Progenitor cell of endocrine pancreas (in vitro differentiated cells): ENCODE measurements around the gene MINAR1. TPM values are rescaled to one million over a fixed set of nuclear protein-coding genes. Genes with fewer than 3 reads are reported as not detected.

Source experiments
- DNase-seq: peaks from one replicate; pipeline ENCODE4 v3.0.0; 2021; ENCODE audit warnings: low spot score; ENCODE audit not compliant: unreplicated experiment
- H3K27ac Mint-ChIP-seq: 2 replicates; pipeline ENCODE4 v1.8.0; 2021; ENCODE audit warnings: mild to moderate bottlenecking, moderate library complexity, mixed read lengths
- H3K27me3 Mint-ChIP-seq: 2 replicates; pipeline ENCODE4 v1.8.0; 2021; ENCODE audit warnings: mixed read lengths
- H3K36me3 Mint-ChIP-seq: 2 replicates; pipeline ENCODE4 v1.8.0; 2022; ENCODE audit warnings: mixed read lengths; ENCODE audit not compliant: insufficient read depth
- H3K4me1 Mint-ChIP-seq: 2 replicates; pipeline ENCODE4 v1.8.0; 2021; ENCODE audit warnings: low read depth, mixed read lengths
- H3K4me3 Mint-ChIP-seq: 2 replicates; pipeline ENCODE4 v1.8.0; 2021; ENCODE audit warnings: low read depth, mild to moderate bottlenecking, moderate library complexity, mixed read lengths
- H3K9me3 Mint-ChIP-seq: 2 replicates; pipeline ENCODE4 v1.8.0; 2021; ENCODE audit warnings: low read depth, mixed read lengths
- total RNA-seq: library from RNA; stranded (reverse); gene quantifications from 2 replicates; pipeline ENCODE4 v1.2.1, GENCODE V29; 2021
- TF ChIP-seq, protein P1 (sequence below): fragments of 200-600 bp; sonication (generic); IDR thresholded peaks from one replicate; pipeline ENCODE4 v1.5.0; 2021; ENCODE audit warnings: antibody characterized with exemption, mild to moderate bottlenecking; ENCODE audit not compliant: unreplicated experiment

Gene MINAR1
- total RNA-seq, 1 donor from 2014 or later: 1.8 TPM

DNA sequence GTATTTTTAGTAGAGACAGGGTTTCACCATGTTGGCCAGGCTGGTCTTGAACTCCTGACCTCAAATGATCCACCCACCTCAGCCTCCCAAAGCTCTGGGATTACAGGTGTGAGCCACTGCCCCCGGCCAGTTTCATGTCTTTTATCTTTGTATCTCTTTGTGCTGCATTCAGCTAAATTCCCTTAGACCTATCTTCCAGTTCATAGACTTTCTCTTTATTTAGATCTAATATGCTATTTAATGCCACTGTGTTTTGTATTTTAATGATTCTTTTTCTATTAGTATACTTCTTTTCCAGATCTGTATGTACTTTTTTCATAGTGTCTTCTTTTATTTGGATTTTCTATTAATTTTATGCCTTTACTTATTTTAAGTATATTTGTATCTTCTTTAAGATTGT, 14.9 kb downstream of the MINAR1 start:
- Mint-ChIP-seq H3K27ac (no peak overlapping the region), H3K36me3 (no peaks in the 10 kb centered on the region), H3K9me3 (peaks cover 9% of the 10 kb centered on the region)

DNA sequence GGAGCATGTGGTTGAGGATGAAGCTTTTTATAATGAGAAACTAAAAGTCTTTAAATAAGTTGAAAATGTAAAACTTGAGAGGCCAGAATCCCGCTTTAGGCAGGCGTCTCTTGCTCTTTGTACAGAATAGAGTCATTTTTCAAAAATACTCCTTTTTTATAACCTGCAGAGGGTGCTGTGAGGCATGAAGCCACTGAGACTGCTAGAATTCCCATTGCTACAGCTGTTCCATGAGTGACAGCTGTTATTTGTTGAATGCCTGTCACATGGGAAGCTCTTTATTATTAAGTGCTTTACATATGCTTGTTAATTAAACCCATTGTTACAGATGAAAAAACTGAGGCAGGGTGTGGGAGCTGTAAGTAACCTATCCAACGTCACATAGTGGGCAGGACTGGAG, 18.5 kb downstream of the MINAR1 start:
- peaks cover 9% of the 10 kb centered on the region for H3K9me3 Mint-ChIP-seq
- DNase-seq: no peak
- H3K36me3 Mint-ChIP-seq: no peaks in the 10 kb centered on the region
- no peaks in the 10 kb centered on the region for H3K4me1 Mint-ChIP-seq
- peaks cover 6% of the 10 kb centered on the region for H3K27me3 Mint-ChIP-seq
- H3K27ac Mint-ChIP-seq: no peak overlapping the region
- TF ChIP-seq, protein P1, sequence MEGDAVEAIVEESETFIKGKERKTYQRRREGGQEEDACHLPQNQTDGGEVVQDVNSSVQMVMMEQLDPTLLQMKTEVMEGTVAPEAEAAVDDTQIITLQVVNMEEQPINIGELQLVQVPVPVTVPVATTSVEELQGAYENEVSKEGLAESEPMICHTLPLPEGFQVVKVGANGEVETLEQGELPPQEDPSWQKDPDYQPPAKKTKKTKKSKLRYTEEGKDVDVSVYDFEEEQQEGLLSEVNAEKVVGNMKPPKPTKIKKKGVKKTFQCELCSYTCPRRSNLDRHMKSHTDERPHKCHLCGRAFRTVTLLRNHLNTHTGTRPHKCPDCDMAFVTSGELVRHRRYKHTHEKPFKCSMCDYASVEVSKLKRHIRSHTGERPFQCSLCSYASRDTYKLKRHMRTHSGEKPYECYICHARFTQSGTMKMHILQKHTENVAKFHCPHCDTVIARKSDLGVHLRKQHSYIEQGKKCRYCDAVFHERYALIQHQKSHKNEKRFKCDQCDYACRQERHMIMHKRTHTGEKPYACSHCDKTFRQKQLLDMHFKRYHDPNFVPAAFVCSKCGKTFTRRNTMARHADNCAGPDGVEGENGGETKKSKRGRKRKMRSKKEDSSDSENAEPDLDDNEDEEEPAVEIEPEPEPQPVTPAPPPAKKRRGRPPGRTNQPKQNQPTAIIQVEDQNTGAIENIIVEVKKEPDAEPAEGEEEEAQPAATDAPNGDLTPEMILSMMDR: peak; percentile 38
- H3K4me3 Mint-ChIP-seq: no peak overlapping the region

More for the DNA sequence above, 14.9 kb downstream of the MINAR1 start:
- Mint-ChIP-seq H3K4me1 (no peaks in the 10 kb centered on the region), H3K27me3 (peaks cover 6% of the 10 kb centered on the region), H3K4me3 (no peak overlapping the region)
- TF ChIP-seq, protein P1: no peak
- DNase-seq: no peak

DNA sequence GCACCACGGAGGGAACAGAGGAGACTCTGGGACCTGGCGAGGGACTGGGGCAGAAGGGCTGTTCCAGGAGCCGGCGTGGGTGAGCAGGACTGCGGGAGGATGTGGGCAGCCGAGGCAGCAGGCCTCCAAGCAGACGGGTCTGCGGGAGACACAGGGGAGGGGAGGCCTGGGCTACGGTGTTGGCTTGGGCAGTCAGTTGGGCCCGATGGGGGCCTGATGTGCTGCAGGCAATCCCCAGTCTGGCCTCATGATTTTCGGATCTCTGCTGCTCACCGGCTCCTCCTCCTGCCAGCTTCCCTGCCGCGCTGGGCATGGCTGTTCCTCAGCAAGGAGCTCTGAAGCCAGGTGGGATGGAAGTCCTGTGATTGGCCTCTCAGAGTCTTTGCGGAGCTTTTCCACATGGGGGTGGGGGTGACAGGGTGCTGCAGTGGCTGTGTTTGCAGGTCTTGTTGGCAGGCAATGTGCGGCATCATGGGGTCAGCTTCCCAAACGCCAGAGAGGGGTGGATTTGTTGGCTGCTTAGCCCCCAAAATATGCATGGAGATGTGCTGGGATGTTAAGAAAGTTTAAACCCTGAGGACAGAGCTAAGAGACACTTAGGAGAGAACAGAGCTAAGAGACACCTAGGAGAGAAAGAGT, 19.3 kb downstream of the MINAR1 start:
- Mint-ChIP-seq H3K4me3 (no peak overlapping the region), H3K27ac (no peak overlapping the region), H3K36me3 (no peaks in the 10 kb centered on the region), H3K4me1 (no peaks in the 10 kb centered on the region), H3K9me3 (peaks cover 7% of the 10 kb centered on the region), H3K27me3 (peaks cover 6% of the 10 kb centered on the region)
- TF ChIP-seq, protein P1: no peak
- DNase-seq: no peak

DNA sequence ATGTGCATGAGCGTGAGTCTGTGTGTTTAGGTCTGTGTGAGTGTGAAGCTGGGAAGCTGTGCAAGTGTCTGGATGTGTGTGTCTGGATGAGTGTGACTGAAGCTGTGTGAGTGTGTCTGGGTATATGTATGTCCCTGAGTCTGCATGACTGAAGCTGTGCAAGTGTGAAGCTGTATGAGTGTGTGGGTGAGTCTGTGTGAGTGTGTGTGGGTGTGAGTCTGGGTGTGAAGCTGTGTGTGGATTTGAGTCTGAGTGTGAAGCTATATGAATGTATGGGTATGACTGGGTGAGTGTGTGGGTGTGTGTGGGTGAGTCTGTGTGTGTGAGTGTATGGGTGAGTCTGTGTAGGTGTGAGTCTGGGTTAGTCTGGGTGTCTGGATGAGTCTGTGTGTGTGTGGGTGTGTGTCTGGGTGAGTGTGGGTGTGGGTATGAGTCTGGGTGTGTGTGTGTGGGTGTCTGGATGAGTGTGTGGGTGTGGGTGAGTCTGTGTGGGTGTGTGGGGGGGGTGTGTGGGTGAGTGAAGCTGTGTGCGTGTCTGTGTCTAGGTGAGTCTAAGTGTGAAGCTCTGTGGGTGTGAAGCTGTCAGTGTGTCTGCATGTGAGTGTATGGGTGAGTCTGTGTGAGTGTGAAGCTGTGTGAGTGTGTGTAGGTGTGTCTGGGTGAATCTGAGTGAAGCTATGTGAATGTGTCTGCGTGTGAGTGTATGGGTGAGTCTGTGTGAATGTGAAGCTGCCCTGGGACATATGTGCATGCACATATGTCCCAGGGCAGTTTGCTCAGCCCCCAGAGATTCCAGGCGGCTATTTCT, 20.3 kb downstream of the MINAR1 start:
- no peak for DNase-seq
- H3K4me1 Mint-ChIP-seq: no peaks in the 10 kb centered on the region
- no peaks in the 10 kb centered on the region for H3K9me3 Mint-ChIP-seq
- H3K27me3 Mint-ChIP-seq: peaks cover 6% of the 10 kb centered on the region
- TF ChIP-seq, protein P1: no peak
- H3K27ac Mint-ChIP-seq: no peak overlapping the region
- H3K4me3 Mint-ChIP-seq: no peak overlapping the region
- no peaks in the 10 kb centered on the region for H3K36me3 Mint-ChIP-seq

DNA sequence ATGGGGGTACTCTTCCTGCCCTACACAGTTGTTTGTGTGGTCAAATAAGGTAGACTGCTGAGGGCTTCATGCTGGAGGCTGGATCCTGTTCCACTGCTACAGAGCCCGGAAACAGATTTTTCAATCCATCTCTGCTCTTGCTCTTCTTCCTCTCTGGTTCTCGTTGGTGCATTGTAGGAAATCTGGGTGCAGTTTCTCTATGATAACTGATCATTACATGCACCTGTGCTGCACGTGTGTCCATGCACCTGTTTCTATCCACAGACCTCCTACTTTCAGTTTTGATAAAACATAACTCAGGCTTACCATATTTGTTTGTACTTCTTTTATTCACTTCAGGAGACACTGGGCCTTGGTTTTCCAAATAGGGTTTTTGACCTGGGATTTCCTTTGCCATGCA, 21.3 kb downstream of the MINAR1 start:
- Mint-ChIP-seq H3K4me3 (no peak overlapping the region), H3K27me3 (peaks cover 6% of the 10 kb centered on the region), H3K9me3 (no peaks in the 10 kb centered on the region), H3K27ac (no peak overlapping the region), H3K36me3 (no peaks in the 10 kb centered on the region), H3K4me1 (no peaks in the 10 kb centered on the region)
- DNase-seq: no peak
- TF ChIP-seq, protein P1: no peak
